MM.1S (cell line): ENCODE measurements around the gene KCNG2.

Source experiments
- DNase-seq: peaks from one replicate; pipeline ENCODE4 v3.0.0-alpha.2; 2015
- H2AFZ ChIP-seq: fragments of 300-600 bp; sonication (generic); 2 replicates; pipeline ENCODE4 v1.6.0; 2016; ENCODE audit warnings: antibody characterized with exemption, low read length
- H3F3A ChIP-seq: fragments of 300-600 bp; sonication (generic); 2 replicates; pipeline ENCODE4 v1.6.1; 2016; ENCODE audit warnings: mild to moderate bottlenecking, antibody characterized with exemption, low read length, moderate library complexity, mixed read lengths; ENCODE audit not compliant: insufficient read depth
- H3K27ac ChIP-seq: fragments of 300-600 bp; sonication (generic); 2 replicates; pipeline ENCODE4 v1.5.1; 2016; ENCODE audit warnings: mild to moderate bottlenecking, low read length
- H3K27me3 ChIP-seq: fragments of 300-600 bp; sonication (generic); replicated peaks from 2 replicates; pipeline ENCODE4 v1.6.0; 2016; ENCODE audit warnings: low read length; ENCODE audit not compliant: insufficient read depth
- H3K36me3 ChIP-seq: fragments of 300-600 bp; sonication (generic); replicated peaks from 2 replicates; pipeline ENCODE4 v1.6.1; 2016; ENCODE audit warnings: mild to moderate bottlenecking, low read length, mixed read lengths; ENCODE audit not compliant: insufficient read depth
- H3K4me1 ChIP-seq: fragments of 300-600 bp; sonication (generic); 2 replicates; pipeline ENCODE4 v1.6.1; 2016; ENCODE audit warnings: low read length, mixed read lengths
- H3K4me2 ChIP-seq: fragments of 300-600 bp; sonication (generic); 2 replicates; pipeline ENCODE4 v1.6.0; 2016; ENCODE audit warnings: low read depth, low read length
- H3K4me3 ChIP-seq: fragments of 300-600 bp; sonication (generic); 2 replicates; pipeline ENCODE4 v1.5.1; 2016; ENCODE audit warnings: low read length, mixed read lengths
- H3K79me2 ChIP-seq: fragments of 300-600 bp; sonication (generic); 2 replicates; pipeline ENCODE4 v1.6.1; 2016; ENCODE audit warnings: mixed run types, low read length, mixed read lengths
- H3K9ac ChIP-seq: fragments of 300-600 bp; sonication (generic); 2 replicates; pipeline ENCODE4 v1.6.1; 2016; ENCODE audit warnings: low read length, mixed read lengths
- H3K9me2 ChIP-seq: fragments of 300-600 bp; sonication (generic); replicated peaks from 2 replicates; pipeline ENCODE4 v1.6.1; 2016; ENCODE audit warnings: mild to moderate bottlenecking, low read length, mixed read lengths; ENCODE audit not compliant: insufficient read depth
- H3K9me3 ChIP-seq: fragments of 300-600 bp; sonication (generic); replicated peaks from 2 replicates; pipeline ENCODE4 v1.6.1; 2016; ENCODE audit warnings: mild to moderate bottlenecking, low read length, mixed read lengths; ENCODE audit not compliant: insufficient read depth
- H4K20me1 ChIP-seq: fragments of 300-600 bp; sonication (generic); 2 replicates; pipeline ENCODE4 v1.6.1; 2016; ENCODE audit warnings: mild to moderate bottlenecking, low read length, moderate library complexity, mixed read lengths; ENCODE audit not compliant: insufficient read depth
- EZH2 ChIP-seq: fragments of 300-600 bp; sonication (generic); optimal IDR thresholded peaks from 2 replicates; pipeline ENCODE3; 2017; ENCODE audit warnings: low read depth, mild to moderate bottlenecking, antibody characterized with exemption, low read length, mixed read lengths
- EZH2phosphoT487 ChIP-seq: fragments of 300-600 bp; sonication (generic); IDR thresholded peaks from 2 replicates; pipeline ENCODE4 v1.6.1; 2018; ENCODE audit warnings: antibody characterized with exemption, low read length
- TF ChIP-seq, protein P1 (sequence below): fragments of 300-600 bp; sonication (generic); IDR thresholded peaks from 2 replicates; pipeline ENCODE4 v1.5.1; 2016; ENCODE audit warnings: antibody characterized with exemption, low read length, mixed read lengths

KCNG2 gene

DNA sequence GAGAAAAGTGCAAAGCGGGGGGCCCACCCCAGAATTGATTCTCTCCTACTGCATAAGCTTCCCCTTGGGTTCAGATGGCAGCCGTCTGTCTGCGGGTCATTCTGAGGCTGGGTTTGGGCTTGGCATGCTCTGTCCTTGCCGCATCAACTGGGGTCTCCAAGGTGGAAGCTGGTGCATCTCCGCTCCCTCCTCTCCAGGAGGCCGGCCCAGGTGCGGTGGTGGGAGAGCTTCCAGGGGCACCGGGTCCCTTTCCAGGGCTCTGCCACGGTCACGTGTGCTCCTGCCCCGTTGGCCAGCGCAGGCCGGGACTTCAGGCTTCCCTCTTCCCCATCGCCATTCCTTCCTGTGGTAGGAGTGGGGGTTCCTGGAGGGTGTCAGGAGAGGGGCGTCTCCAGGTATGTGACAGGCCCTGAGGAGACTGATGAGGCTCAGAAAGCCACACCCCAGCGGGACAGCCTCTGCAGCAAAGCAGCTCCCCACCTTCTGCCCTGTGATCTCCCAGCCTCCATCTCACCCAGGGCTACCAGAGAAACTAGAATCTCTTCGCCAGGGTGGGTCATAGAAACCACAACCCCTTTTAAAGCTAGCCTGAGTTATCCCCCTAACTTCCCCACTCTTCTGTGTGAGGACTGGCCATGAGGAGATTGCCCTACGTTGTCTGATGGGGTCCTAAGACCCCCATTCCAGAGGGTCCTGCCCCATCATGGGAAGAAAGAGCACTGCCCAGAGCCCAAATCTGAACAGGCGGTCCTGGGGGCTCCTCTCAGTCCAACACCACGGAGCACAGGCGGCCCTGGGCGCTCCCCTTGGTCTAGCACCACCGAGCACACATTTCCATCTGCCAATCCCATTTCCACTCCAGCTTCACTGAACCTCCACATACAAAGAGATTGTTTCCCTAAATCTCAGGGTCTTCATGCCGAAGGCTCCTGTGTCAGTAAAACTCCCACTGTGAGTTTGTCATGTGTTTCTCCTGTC lies 77.1 kb downstream of the KCNG2 start:
- no peaks in the 10 kb centered on the region for H3K27me3 ChIP-seq
- no peaks in the 10 kb centered on the region for H3K9me2 ChIP-seq
- H3K9ac ChIP-seq: no peak overlapping the region
- H2AFZ ChIP-seq: no peak overlapping the region
- no peak overlapping the region for H3K27ac ChIP-seq
- DNase-seq: no peak
- no peaks in the 10 kb centered on the region for H3K79me2 ChIP-seq
- H3K4me1 ChIP-seq: no peaks in the 10 kb centered on the region
- no peaks in the 10 kb centered on the region for H4K20me1 ChIP-seq
- H3K36me3 ChIP-seq: no peaks in the 10 kb centered on the region
- TF ChIP-seq EZH2phosphoT487: no peak
- TF ChIP-seq, protein P1, sequence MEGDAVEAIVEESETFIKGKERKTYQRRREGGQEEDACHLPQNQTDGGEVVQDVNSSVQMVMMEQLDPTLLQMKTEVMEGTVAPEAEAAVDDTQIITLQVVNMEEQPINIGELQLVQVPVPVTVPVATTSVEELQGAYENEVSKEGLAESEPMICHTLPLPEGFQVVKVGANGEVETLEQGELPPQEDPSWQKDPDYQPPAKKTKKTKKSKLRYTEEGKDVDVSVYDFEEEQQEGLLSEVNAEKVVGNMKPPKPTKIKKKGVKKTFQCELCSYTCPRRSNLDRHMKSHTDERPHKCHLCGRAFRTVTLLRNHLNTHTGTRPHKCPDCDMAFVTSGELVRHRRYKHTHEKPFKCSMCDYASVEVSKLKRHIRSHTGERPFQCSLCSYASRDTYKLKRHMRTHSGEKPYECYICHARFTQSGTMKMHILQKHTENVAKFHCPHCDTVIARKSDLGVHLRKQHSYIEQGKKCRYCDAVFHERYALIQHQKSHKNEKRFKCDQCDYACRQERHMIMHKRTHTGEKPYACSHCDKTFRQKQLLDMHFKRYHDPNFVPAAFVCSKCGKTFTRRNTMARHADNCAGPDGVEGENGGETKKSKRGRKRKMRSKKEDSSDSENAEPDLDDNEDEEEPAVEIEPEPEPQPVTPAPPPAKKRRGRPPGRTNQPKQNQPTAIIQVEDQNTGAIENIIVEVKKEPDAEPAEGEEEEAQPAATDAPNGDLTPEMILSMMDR: no peak
- TF ChIP-seq EZH2: no peak
- no peak overlapping the region for H3K4me2 ChIP-seq
- no peak overlapping the region for H3K4me3 ChIP-seq
- no peaks in the 10 kb centered on the region for H3F3A ChIP-seq
- no peaks in the 10 kb centered on the region for H3K9me3 ChIP-seq

DNA sequence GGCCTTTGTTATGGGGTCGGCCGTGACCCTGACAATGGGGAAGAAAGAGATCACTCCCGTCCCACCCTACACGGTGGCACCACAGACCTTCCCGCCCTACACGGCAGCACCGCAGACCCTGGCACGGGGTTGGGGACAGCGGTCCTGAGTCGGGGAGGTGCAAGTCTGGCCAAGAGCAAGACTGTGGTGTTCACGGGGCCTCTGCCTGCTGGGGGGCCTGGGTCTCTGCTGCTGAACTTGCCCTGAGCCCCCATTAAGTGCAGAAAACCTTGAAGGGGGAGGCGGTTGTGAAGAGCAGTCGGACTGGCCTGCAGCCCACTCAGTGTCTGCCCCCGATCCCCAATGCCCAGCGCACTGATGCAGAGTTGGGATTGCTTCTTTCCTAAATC lies 77.8 kb downstream of the KCNG2 start:
- Histone ChIP-seq H3F3A (no peaks in the 10 kb centered on the region), H2AFZ (no peak overlapping the region), H3K9me2 (no peaks in the 10 kb centered on the region), H3K27ac (no peak overlapping the region), H3K9me3 (no peaks in the 10 kb centered on the region), H3K4me3 (no peak overlapping the region), H3K79me2 (no peaks in the 10 kb centered on the region), H4K20me1 (no peaks in the 10 kb centered on the region), H3K27me3 (no peaks in the 10 kb centered on the region), H3K9ac (no peak overlapping the region), H3K4me2 (no peak overlapping the region), H3K36me3 (no peaks in the 10 kb centered on the region), H3K4me1 (no peaks in the 10 kb centered on the region)
- TF ChIP-seq, protein P1: no peak
- TF ChIP-seq EZH2: no peak
- no peak for TF ChIP-seq EZH2phosphoT487
- DNase-seq: no peak

DNA sequence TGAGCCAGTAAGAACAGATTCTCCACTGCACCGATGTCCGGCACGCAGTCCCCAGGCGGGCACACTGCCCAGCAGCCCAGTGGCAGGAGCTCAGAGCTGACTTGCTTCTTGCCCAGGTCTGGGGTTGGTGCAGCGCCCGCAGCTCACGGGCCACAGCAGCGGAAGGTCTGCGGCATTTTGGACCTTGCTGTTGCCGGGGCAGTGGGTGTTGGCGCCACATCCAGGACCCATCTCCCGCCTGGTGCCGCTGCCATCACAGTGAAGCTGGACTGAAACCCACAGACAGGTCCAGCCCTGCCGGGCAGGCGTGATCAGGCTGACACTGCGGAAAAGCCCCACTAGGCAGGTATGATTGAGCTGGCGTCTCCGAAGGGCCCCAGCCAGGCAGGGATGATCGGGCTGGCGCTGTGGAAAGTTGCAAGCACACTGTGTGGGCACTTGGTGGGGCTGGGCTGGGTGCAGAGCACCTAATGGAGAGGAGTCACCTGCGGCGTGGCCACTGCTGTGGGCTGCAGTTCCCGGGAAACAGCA lies 78.3 kb downstream of the KCNG2 start:
- DNase-seq: no peak
- H3K79me2 ChIP-seq: no peaks in the 10 kb centered on the region
- H3F3A ChIP-seq: no peaks in the 10 kb centered on the region
- H3K9ac ChIP-seq: no peak overlapping the region
- TF ChIP-seq EZH2 (no peak), EZH2phosphoT487 (no peak)
- TF ChIP-seq, protein P1: no peak
- H4K20me1 ChIP-seq: no peaks in the 10 kb centered on the region
- H3K9me3 ChIP-seq: no peaks in the 10 kb centered on the region
- no peak overlapping the region for H3K4me3 ChIP-seq
- H3K27me3 ChIP-seq: no peaks in the 10 kb centered on the region
- H3K4me2 ChIP-seq: no peak overlapping the region
- no peak overlapping the region for H2AFZ ChIP-seq
- H3K9me2 ChIP-seq: no peaks in the 10 kb centered on the region
- H3K27ac ChIP-seq: no peak overlapping the region
- no peaks in the 10 kb centered on the region for H3K4me1 ChIP-seq
- H3K36me3 ChIP-seq: no peaks in the 10 kb centered on the region
